Heart left ventricle (tissue), 13 donors: ENCODE measurements around the gene PADI2.

Experiments used
- POLR2A ChIP-seq, 2 donors: fragments of 450-650 bp; IDR thresholded peaks; one replicate each; pipeline ENCODE4 v1.6.1; 2017; ENCODE audit warnings: antibody characterized with exemption in 2 of 2, mild to moderate bottlenecking in 2 of 2, moderate library complexity in 2 of 2
- TF ChIP-seq, protein P1 (sequence below), 12 donors: fragments of 200-600 bp; sonication (generic) in 4 of 12; IDR thresholded peaks; one replicate each; pipeline versions ENCODE4 v1.5.0 to v1.8.0; 2018 to 2022; ENCODE audit warnings: antibody characterized with exemption in 12 of 12, mild to moderate bottlenecking in 5 of 12
- donor health status: ischemic (EF 13 %, LVEDD 7.1; RV severe dilation, severe dysfunction).
- donor health status: DM: no; HTN: yes; CAD: no.
- donor health status: DM: no; HTN: no; CAD: no.
- donor health status: ischemic (EF 25% LVEDD 6.9; RV normal size, moderate dysfunction).
- donor health status: ischemic (EF 25% LVEDD 5.7; RV mildly dilated, moderate dysfunction).
- donor health status: ischemic (EF 35%, LVEDD 5.7; RV mildly dilated, moderate dysfunction).
- donor health status: nonischemic (EF 11% LVEDD 7.7; RV severe dilation, severe dysfunction).
- donor health status: DM: yes; HTN: yes; CAD: no.
- donor health status: PGD.
- donor health status: ischemic (EF 29% LVEDD 5.4; RV normal size, mild dysfunction).
- donor health status: nonischemic (EF 23%, LVEDD 6.1; RV moderate dilation, normal function).

GRCh38 chr1:17039522-17039921 lies 79.7 kb downstream of the PADI2 start:
- TF ChIP-seq, protein P1, sequence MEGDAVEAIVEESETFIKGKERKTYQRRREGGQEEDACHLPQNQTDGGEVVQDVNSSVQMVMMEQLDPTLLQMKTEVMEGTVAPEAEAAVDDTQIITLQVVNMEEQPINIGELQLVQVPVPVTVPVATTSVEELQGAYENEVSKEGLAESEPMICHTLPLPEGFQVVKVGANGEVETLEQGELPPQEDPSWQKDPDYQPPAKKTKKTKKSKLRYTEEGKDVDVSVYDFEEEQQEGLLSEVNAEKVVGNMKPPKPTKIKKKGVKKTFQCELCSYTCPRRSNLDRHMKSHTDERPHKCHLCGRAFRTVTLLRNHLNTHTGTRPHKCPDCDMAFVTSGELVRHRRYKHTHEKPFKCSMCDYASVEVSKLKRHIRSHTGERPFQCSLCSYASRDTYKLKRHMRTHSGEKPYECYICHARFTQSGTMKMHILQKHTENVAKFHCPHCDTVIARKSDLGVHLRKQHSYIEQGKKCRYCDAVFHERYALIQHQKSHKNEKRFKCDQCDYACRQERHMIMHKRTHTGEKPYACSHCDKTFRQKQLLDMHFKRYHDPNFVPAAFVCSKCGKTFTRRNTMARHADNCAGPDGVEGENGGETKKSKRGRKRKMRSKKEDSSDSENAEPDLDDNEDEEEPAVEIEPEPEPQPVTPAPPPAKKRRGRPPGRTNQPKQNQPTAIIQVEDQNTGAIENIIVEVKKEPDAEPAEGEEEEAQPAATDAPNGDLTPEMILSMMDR (IDR thresholded peaks at IDR 0.05) = no peak
- TF ChIP-seq POLR2A (IDR thresholded peaks at IDR 0.05) = no peak
